Activated CD4-positive, alpha-beta T cell treated with anti-CD3 and anti-CD28 coated beads, Interleukin-2, amount 10 ng/mL, durations not matched to agents 7 days and 5 days (primary cell): ENCODE data around the gene MKNK1. TPM values are rescaled to one million over a fixed set of nuclear protein-coding genes. Genes with fewer than 3 reads are reported as not detected.

Source experiments
- CTCF ChIA-PET: fragments of 350-600 bp; sonication (Branson Sonifier 250); formaldehyde crosslinking; loops from one replicate; lab custom pipeline; 2021; ENCODE audit warnings: antibody characterized with exemption; lab: Charles Lee
- POLR2A ChIA-PET: fragments of 350-600 bp; sonication (Branson Sonifier 250); formaldehyde crosslinking; loops from one replicate; lab custom pipeline; 2021; ENCODE audit warnings: antibody characterized with exemption; lab: Charles Lee
- DNase-seq: peaks from one replicate; pipeline ENCODE4 v3.0.0-alpha.2; 2020
- H3K27ac Mint-ChIP-seq: one replicate; pipeline ENCODE4 v1.8.0; 2021; ENCODE audit warnings: mild to moderate bottlenecking, moderate library complexity, mixed read lengths
- H3K27me3 Mint-ChIP-seq: one replicate; pipeline ENCODE4 v1.8.0; 2021; ENCODE audit warnings: mixed read lengths
- H3K36me3 Mint-ChIP-seq: one replicate; pipeline ENCODE4 v1.8.0; 2021; ENCODE audit warnings: low read depth, mixed read lengths
- H3K4me1 Mint-ChIP-seq: one replicate; pipeline ENCODE4 v1.8.0; 2021; ENCODE audit warnings: mixed read lengths
- H3K4me3 Mint-ChIP-seq: one replicate; pipeline ENCODE4 v1.8.0; 2021; ENCODE audit warnings: mild to moderate bottlenecking, moderate library complexity, mixed read lengths
- H3K9me3 Mint-ChIP-seq: one replicate; pipeline ENCODE4 v1.8.0; 2021; ENCODE audit warnings: mixed read lengths
- total RNA-seq, 2 experiments: library from RNA; stranded (reverse); gene quantifications; one replicate each; pipeline ENCODE4 v1.2.3, GENCODE V29; 2021

The MKNK1 gene
- total RNA-seq, 2 experiments from 2014 or later: 58.2 to 63.3 TPM

DNA sequence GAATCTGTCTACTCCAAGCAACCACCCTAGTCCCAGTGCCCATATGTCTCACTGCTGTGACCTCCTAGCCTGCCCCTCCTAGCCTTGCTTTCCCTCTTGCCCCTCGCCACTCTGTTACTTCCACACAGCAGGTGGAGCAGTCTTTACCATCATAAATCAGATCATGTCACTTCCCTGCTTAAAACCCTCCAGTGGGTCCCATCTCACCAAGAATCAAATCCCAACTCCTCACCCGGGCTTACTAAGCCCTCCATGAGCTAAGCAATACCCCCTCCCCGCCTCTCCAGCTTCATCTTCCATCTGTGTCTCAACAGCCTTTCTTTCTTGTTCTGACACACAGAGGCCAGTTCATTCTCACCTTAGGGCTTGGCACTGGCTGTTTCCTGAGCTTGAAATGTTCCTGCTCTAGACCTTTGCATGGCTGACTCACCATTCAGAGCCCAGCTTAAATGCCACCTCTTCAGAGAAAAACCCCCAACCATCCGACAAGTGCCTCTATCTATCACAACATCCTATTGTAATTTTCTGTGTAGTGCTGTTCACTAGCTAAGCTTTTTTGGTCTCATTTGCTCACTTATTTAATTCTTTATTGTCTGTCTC lies 74.9 kb downstream of the MKNK1 start:
- POLR2A ChIA-PET: no interaction called here

DNA sequence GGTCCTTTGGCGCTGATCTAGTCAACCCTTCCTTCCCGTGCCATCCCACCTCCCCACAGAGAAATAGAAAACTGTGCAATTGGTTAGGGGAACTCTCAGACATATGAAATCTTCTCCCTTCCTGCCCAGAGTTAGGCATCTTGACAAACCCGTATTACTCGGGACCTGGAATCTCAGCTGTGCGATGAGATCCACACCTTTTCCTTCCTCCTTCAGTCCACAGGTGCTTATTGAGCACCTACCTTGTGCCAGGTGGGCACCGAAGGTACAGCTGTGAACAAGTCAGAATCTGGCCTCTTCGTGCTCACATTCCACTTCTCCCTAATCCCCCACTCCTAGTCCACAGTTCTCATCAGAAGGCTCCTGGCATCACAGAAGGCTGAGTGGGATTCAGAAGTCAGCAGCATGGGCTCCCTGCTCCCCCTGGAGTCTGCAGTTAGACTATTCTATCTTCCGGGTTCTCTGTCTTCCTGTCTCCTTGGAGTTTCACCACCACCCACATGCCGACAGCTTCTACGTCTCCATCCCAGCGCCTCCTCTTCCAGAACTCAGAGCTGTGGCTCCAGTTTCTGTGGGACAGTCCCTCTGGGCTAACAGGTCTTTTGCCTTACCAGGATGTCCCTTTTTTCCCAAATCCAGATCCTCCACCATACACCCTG lies 75.6 kb downstream of the MKNK1 start:
- ChIA-PET POLR2A (no interaction called here), CTCF (interaction anchor here (1.0 to 4.8 kb wide), 12 partner anchors 27 to 197 kb away, joined by 3 to 18 read pairs (median 6); no protein-coding TSS in a partner anchor)
- Mint-ChIP-seq H3K9me3 (no peaks in the 10 kb centered on the region), H3K4me3 (no peak overlapping the region), H3K27me3 (peaks cover 26% of the 10 kb centered on the region), H3K27ac (peak overlapping the region; percentile 4), H3K4me1 (peaks cover 18% of the 10 kb centered on the region), H3K36me3 (no peaks in the 10 kb centered on the region)
- no peak for DNase-seq

More for the DNA sequence above, 74.9 kb downstream of the MKNK1 start:
- Mint-ChIP-seq H3K4me1 (peaks cover 20% of the 10 kb centered on the region), H3K27me3 (peaks cover 31% of the 10 kb centered on the region), H3K4me3 (no peak overlapping the region), H3K9me3 (no peaks in the 10 kb centered on the region), H3K36me3 (no peaks in the 10 kb centered on the region), H3K27ac (no peak overlapping the region)
- DNase-seq: no peak
- CTCF ChIA-PET: interaction anchor here (0.8 to 4.8 kb wide), 14 partner anchors 30 to 196 kb away, joined by 3 to 18 read pairs (median 4); no protein-coding TSS in a partner anchor

DNA sequence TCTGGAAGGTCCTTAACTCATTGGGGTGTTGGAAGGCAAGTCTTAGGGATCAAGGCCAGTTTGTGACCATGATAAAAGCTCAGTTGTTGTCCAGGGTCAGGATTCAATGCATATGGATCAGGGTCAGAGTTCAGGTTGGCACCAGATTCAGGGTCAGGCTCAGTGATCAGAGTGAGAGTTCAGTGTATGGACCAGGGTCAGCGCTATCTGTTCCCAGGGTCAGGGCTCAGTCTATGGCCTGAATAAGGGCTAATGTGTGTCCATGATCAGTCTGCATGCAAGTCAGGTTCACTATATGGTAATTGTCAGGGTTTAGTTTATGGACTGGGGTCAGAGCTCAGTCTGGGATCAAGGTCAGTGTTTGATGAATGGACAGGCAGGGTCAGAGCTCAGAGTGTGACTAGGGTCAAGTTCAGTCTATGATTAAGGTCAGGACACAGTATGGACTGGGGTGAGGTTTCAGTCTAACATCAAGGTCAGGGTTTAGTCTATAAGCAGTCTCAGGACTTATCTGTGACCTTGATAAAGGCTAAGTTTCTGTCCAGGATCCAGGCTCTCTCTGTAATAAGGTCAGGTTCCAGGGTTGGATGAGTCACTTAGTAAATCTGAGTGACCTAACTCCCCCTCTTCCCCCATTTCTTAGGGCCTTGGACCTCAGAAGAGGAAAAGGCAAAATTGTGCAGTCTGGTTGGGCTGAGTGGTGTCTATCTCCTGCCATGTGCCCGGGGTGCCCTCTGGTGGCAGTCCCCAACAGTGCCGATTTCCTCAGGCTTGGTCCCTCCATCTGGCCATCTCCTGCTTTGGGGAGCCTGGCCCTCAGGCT lies 76.4 kb downstream of the MKNK1 start:
- H3K27ac Mint-ChIP-seq: no peak overlapping the region
- no peaks in the 10 kb centered on the region for H3K36me3 Mint-ChIP-seq
- peaks cover 19% of the 10 kb centered on the region for H3K4me1 Mint-ChIP-seq
- peak; percentile 79 for DNase-seq
- ChIA-PET CTCF (interaction anchor here (0.7 to 4.8 kb wide), 10 partner anchors 24 to 131 kb away, joined by 3 to 18 read pairs (median 4); partner anchors contain the start of gene KNCN), POLR2A (no interaction called here)
- peaks cover 26% of the 10 kb centered on the region for H3K27me3 Mint-ChIP-seq
- no peak overlapping the region for H3K4me3 Mint-ChIP-seq
- no peaks in the 10 kb centered on the region for H3K9me3 Mint-ChIP-seq

DNA sequence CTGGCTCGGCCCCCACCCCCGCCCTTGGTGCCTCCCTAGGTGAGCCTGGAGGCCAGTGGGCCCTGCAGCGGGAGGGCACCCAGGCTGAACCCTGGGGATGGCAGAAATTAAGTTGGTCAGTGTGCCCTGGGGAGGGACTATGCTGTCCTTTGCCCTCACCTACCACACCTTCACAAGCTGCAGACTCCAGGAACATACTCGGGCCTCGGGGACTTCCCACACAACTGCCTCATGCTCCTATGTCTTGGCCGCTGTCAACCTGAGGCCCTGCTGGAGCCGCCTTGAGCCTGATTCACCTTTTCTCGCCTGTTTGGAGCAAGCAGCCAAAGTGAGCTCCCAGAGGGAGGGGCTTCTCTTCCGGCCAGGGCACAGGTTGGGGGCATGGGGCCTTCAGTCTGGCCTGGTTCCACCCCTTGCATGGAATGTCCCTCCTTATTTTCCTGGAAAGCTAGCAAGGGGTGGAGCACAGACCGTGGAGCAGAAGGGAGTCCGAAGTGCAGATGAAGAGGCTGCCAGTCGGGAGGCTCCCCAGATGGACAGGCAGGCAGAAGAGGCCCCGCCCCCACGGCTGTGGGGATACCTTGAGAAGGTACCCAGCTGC lies 77.3 kb downstream of the MKNK1 start:
- Mint-ChIP-seq H3K36me3 (no peaks in the 10 kb centered on the region), H3K9me3 (no peaks in the 10 kb centered on the region), H3K27me3 (peaks cover 26% of the 10 kb centered on the region), H3K4me3 (no peak overlapping the region), H3K27ac (no peak overlapping the region), H3K4me1 (peaks cover 27% of the 10 kb centered on the region)
- ChIA-PET CTCF (interaction anchor here (0.9 to 4.8 kb wide), 8 partner anchors 8 to 85 kb away, joined by 3 to 18 read pairs (median 4); partner anchors contain the start of genes DMBX1 and KNCN), POLR2A (no interaction called here)
- DNase-seq: no peak

DNA sequence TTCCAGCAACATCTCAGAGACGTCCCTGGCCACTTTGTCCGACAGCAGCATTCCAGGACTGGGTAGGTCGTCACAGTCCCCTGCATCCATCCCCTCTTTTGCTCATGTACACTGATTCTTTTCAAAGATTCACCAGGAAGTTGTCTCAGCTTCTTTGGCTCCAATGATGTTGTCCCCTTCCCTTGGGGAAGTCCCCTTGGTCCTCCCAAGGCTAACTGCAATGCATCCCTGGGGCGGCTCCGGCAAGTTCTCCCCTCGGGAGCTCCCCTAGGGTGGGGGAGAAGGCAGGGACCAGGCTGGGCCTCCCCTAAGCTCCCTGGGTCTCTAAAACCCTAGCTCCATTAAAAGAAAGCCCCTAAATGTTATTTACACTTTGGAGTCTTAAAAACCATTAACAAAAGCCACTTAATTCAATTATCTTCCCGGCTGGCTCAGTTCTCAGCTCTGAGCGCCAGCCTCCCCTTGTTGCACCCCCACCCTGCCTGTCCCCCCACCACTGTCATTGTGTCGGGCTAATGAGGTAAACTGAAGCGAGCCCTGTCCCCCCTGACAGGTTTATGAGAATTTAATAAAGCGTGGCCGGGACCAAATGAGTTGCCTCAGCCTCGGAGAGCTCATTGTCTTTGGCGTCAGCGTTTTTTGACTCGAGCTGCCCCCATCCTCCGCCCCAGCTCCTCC lies 77.9 kb downstream of the MKNK1 start:
- no peak for DNase-seq
- Mint-ChIP-seq H3K9me3 (no peaks in the 10 kb centered on the region), H3K4me3 (no peak overlapping the region), H3K27ac (no peak overlapping the region), H3K27me3 (peaks cover 26% of the 10 kb centered on the region), H3K4me1 (peaks cover 31% of the 10 kb centered on the region), H3K36me3 (no peaks in the 10 kb centered on the region)
- CTCF ChIA-PET: interaction anchor here (0.9 to 4.8 kb wide), 5 partner anchors 9 to 79 kb away, joined by 3 to 18 read pairs (median 5); partner anchors contain the start of gene DMBX1
- POLR2A ChIA-PET: no interaction called here

DNA sequence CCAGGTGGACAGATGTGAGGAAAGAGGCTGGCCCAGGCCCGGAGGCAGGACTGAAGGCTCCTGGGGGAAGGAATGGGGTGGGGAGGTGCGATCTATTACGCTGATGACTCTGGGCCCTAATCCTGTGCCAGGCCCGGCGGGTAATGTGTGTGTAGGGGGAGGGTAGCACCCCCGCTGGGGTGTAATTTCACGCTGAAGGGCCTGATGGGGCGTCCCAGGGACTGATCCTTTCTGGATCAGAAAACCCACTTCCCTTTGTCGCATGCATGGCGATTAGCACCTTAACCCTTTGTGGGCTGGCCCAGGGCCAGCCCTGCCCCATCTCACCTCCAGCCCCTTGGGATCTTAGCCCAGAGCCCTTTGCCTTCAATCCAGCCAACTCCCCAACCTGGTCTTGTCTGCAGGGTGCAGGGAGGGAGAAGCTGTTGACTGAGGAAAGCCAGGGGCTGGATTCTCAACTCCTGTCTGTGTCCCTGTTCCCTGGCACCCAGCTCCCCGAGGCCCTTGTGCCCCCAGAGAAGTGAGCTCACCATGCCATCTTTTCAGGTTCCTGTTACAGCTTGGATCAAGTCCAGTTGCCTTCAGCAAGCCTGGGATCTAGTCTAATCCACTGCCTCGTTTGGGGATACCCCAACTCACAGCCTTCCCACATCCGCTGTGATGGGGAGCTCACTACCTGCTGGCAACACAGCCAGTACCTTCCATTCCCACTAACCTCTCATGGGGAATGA lies 78.7 kb downstream of the MKNK1 start:
- DNase-seq: no peak
- CTCF ChIA-PET: interaction anchor here (1.6 to 4.8 kb wide), 3 partner anchors 10 to 78 kb away, joined by 5 to 18 read pairs (median 14); a partner anchor contains a TSS
- Mint-ChIP-seq H3K4me1 (peaks cover 31% of the 10 kb centered on the region), H3K27me3 (peaks cover 26% of the 10 kb centered on the region), H3K27ac (no peak overlapping the region), H3K36me3 (no peaks in the 10 kb centered on the region), H3K9me3 (no peaks in the 10 kb centered on the region), H3K4me3 (no peak overlapping the region)
- POLR2A ChIA-PET: no interaction called here

DNA sequence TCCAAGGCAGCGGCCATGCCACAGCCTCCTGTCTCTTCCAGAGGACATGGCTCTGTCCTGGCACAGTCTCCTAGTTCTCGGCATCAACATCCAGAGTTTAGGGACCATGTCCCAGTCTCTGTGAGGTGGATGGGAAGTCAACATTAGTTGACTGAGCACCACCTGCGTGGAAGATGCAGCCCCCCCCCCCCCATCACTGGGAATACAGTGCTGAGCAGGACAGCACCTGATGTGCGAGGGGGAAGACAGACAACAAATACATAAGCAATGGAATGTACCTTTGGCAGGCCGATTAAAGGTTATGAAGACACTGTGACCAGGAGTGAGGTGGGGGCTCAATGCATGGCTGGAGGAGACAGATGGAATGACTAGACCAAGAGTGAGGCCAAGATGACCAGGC lies 79.2 kb downstream of the MKNK1 start:
- Mint-ChIP-seq H3K9me3 (no peaks in the 10 kb centered on the region), H3K27me3 (peaks cover 26% of the 10 kb centered on the region), H3K27ac (no peak overlapping the region), H3K4me1 (peaks cover 31% of the 10 kb centered on the region), H3K4me3 (no peak overlapping the region), H3K36me3 (no peaks in the 10 kb centered on the region)
- CTCF ChIA-PET: interaction anchor here (1.1 kb wide), 1 partner anchor 78 kb away, joined by 4 read pairs; no protein-coding TSS in a partner anchor
- POLR2A ChIA-PET: no interaction called here
- DNase-seq: no peak

DNA sequence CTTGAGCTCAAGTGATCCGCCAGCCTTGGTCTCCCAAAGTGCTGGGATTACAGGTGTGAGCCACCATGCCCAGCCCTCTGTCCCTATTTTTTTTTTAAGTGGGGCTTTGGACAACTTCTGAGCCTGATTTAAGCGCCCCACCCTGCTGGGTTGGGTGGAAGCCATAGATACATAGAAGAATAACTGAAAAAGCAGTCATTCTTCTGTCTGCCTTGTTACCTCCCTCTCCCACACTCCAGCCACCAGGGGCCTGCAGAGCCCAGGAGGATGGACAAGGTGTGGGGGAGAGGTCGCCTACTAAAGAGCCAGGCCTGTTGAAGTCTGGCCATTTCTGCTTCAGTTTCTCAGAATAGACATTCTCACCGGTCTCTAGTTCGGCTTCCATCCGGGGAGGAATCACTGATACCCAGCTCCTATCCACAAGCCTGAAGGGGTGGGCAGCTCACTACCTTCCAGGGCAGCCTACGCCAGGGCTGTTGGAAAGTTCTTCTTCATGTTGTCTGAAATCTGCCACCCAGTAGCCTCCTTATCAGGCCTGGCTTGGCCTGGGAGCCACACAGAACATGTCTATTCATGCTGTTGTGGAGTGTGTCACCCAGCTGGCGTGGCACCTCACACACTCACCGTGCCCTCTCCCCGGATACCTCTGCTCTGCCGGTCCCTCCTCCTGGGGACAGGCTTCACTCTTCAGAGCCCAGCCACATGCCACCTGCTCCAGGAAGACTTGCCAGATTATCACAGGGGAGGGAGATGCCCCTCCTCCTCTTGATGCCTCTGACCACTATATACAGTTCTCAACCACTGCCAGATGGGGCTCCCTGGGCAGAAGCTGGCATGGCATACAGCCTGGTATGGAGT lies 80.3 kb downstream of the MKNK1 start:
- Mint-ChIP-seq H3K27me3 (peaks cover 18% of the 10 kb centered on the region), H3K4me1 (peaks cover 23% of the 10 kb centered on the region), H3K36me3 (no peaks in the 10 kb centered on the region), H3K27ac (no peak overlapping the region), H3K9me3 (no peaks in the 10 kb centered on the region), H3K4me3 (no peak overlapping the region)
- no peak for DNase-seq
- ChIA-PET POLR2A (no interaction called here), CTCF (interaction anchor here (0.7 to 2.7 kb wide), 6 partner anchors 12 to 91 kb away, joined by 3 to 12 read pairs (median 4); a partner anchor contains a TSS)

DNA sequence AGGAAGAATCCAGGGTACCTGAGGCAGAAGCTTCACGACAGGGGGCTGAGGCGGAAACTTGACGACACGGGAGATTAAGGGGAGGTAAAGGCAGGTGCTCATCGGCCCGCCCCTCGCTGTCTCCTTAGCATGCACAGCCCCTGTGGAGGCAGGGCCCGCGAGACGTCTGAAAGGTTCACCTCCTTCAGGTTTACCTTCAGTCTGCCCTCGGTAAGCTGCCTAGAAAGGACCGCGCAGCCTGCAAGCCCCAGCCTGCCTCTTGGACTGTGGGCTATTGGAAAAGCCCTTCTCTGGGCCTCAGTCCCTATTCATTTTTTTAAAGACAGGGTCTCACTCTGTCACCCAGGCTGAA lies 81.1 kb downstream of the MKNK1 start:
- Mint-ChIP-seq H3K4me1 (peaks cover 15% of the 10 kb centered on the region), H3K9me3 (no peaks in the 10 kb centered on the region), H3K4me3 (no peak overlapping the region), H3K27ac (no peak overlapping the region), H3K36me3 (no peaks in the 10 kb centered on the region), H3K27me3 (peaks cover 22% of the 10 kb centered on the region)
- ChIA-PET CTCF (interaction anchor here (0.7 to 2.7 kb wide), 6 partner anchors 10 to 90 kb away, joined by 3 to 12 read pairs (median 5); a partner anchor contains a TSS), POLR2A (no interaction called here)
- DNase-seq: no peak

DNA sequence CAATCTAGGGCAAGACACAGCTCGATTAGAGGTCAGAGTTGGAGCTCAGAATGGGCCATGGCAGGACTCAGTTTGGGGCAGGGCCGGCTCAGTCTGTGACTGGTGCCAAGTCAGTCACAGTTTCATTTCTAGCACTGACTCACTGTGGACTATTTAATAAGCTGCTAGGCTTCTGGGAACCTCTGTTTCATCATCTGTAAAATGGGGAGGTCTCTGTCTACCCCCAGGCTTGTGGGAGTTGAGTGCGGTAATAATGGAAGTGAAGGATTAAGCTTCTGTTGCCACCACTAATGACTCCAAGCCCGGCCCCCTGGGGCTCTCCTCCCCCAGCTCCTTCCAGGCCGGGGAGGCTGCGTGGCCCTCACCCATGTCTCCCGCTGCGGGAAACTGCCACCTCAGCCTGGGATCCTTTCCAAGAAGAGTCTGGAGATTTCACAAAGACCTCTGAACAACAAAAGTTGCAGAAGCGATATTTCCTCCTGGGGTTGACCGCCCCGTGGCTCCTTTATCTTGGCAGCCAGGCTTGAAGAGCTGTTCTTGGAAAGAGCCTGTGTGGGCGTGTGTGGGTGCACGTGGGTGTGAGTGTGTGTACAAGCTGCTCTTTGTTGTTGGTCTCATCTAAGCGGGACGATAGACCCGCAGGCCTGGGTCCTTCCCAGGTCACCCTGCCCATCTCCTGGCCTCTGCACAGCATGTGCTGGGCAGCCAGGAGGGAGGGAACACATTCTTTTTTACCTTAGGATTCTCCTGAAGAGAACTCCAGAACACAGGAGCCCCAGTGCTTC lies 81.7 kb downstream of the MKNK1 start:
- Mint-ChIP-seq H3K36me3 (no peaks in the 10 kb centered on the region), H3K27ac (peak overlapping the region; percentile 41), H3K9me3 (no peaks in the 10 kb centered on the region), H3K27me3 (peaks cover 21% of the 10 kb centered on the region), H3K4me1 (peaks cover 15% of the 10 kb centered on the region), H3K4me3 (no peak overlapping the region)
- CTCF ChIA-PET: interaction anchor here (0.7 to 2.7 kb wide), 8 partner anchors 9 to 262 kb away, joined by 3 to 12 read pairs (median 5); a partner anchor contains a TSS
- no peak for DNase-seq
- POLR2A ChIA-PET: interaction anchor here (0.6 kb wide), 1 partner anchor 140 kb away, joined by 3 read pairs; no protein-coding TSS in a partner anchor
